WTC11 (cell line): ENCODE results near the gene WLS. TPM values are rescaled to one million over a fixed set of nuclear protein-coding genes. Genes with fewer than 3 reads are reported as not detected.

Experiments used
- ATAC-seq: fragments of 200-7000 bp; cut with Tn5 transposase; 2 replicates; pipeline ENCODE4 v1.10.0; 2021; ENCODE audit warnings: mild to moderate bottlenecking, moderate library complexity
- CTCF ChIA-PET: fragments of 300-600 bp; sonication (Branson Sonifier 250); formaldehyde crosslinking; loops from one replicate; lab custom pipeline; 2021; ENCODE audit warnings: antibody characterized with exemption; lab: Charles Lee
- POLR2A ChIA-PET: fragments of 350-600 bp; sonication (Branson Sonifier 250); formaldehyde crosslinking; loops from one replicate; lab custom pipeline; 2021; ENCODE audit warnings: antibody characterized with exemption; lab: Charles Lee
- DNase-seq: peaks from one replicate; pipeline ENCODE4 v3.0.0; 2021; ENCODE audit warnings: low spot score
- H3K27ac Mint-ChIP-seq: 2 replicates; pipeline ENCODE4 v1.8.0; 2021; ENCODE audit warnings: mixed read lengths
- H3K27me3 Mint-ChIP-seq: 2 replicates; pipeline ENCODE4 v1.8.0; 2021; ENCODE audit warnings: low read depth, mild to moderate bottlenecking, moderate library complexity, mixed read lengths
- H3K36me3 Mint-ChIP-seq: 2 replicates; pipeline ENCODE4 v1.8.0; 2021; ENCODE audit warnings: mixed read lengths
- H3K4me1 Mint-ChIP-seq: 2 replicates; pipeline ENCODE4 v1.8.0; 2022; ENCODE audit warnings: mixed read lengths
- H3K4me3 Mint-ChIP-seq: 2 replicates; pipeline ENCODE4 v1.8.0; 2021; ENCODE audit warnings: mild to moderate bottlenecking, moderate library complexity, mixed read lengths
- H3K9me3 Mint-ChIP-seq: 2 replicates; pipeline ENCODE4 v1.8.0; 2021; ENCODE audit warnings: mixed read lengths
- CREB1 ChIP-seq: sonication (generic); formaldehyde crosslinking; IDR thresholded peaks from 2 replicates; pipeline ENCODE4 v1.8.0; 2023; ENCODE audit warnings: mild to moderate bottlenecking, missing genetic modification reagents
- GABPB1 ChIP-seq: sonication (generic); formaldehyde crosslinking; IDR thresholded peaks from 2 replicates; pipeline ENCODE4 v1.8.1; 2023; ENCODE audit warnings: mild to moderate bottlenecking, missing genetic modification reagents
- JUN ChIP-seq: sonication (generic); formaldehyde crosslinking; IDR thresholded peaks from 2 replicates; pipeline ENCODE4 v1.8.0; 2023; ENCODE audit warnings: mild to moderate bottlenecking, missing genetic modification reagents
- MXD4 ChIP-seq: fragments of 250-450 bp; sonication (Bioruptor Pico); IDR thresholded peaks from 2 replicates; pipeline ENCODE4 v1.8.0; 2021; ENCODE audit warnings: mild to moderate bottlenecking, moderate library complexity, borderline replicate concordance
- NFATC4 ChIP-seq: fragments of 250-450 bp; sonication (Bioruptor Pico); IDR thresholded peaks from 2 replicates; pipeline ENCODE4 v1.9.0; 2021; ENCODE audit warnings: mild to moderate bottlenecking
- NFYB ChIP-seq: sonication (generic); formaldehyde crosslinking; conservative IDR thresholded peaks from 2 replicates; pipeline ENCODE4 v1.8.0; 2022; ENCODE audit warnings: low read depth, missing genetic modification reagents
- NR2C2 ChIP-seq: sonication (generic); formaldehyde crosslinking; IDR thresholded peaks from 2 replicates; pipeline ENCODE4 v1.8.0; 2022; ENCODE audit warnings: mild to moderate bottlenecking, missing genetic modification reagents
- PRDM15 ChIP-seq: sonication (generic); formaldehyde crosslinking; IDR thresholded peaks from 2 replicates; pipeline ENCODE4 v1.8.0; 2022; ENCODE audit warnings: missing genetic modification reagents
- RELA ChIP-seq: sonication (generic); formaldehyde crosslinking; IDR thresholded peaks from 2 replicates; pipeline ENCODE4 v1.8.1; 2022; ENCODE audit warnings: missing genetic modification reagents, mild to moderate bottlenecking, borderline replicate concordance
- SP1 ChIP-seq: sonication (generic); formaldehyde crosslinking; conservative IDR thresholded peaks from 2 replicates; pipeline ENCODE4 v1.8.1; 2022; ENCODE audit warnings: missing genetic modification reagents
- TP53 ChIP-seq: sonication (generic); formaldehyde crosslinking; IDR thresholded peaks from 2 replicates; pipeline ENCODE4 v1.8.1; 2023; ENCODE audit warnings: mild to moderate bottlenecking, missing genetic modification reagents
- ZNF232 ChIP-seq: sonication (generic); formaldehyde crosslinking; IDR thresholded peaks from 2 replicates; pipeline ENCODE4 v1.8.0; 2022; ENCODE audit warnings: mild to moderate bottlenecking, missing genetic modification reagents
- ZSCAN18 ChIP-seq: fragments of 250-450 bp; sonication (Bioruptor Pico); IDR thresholded peaks from 2 replicates; pipeline ENCODE4 v2.1.2; 2022; ENCODE audit warnings: mild to moderate bottlenecking, moderate library complexity
- total RNA-seq: library from RNA; stranded (reverse); gene quantifications from 3 replicates; pipeline ENCODE4 v1.2.3, GENCODE V29; 2021
- TF ChIP-seq, protein P1 (sequence below): fragments of 200-600 bp; IDR thresholded peaks from 2 replicates; pipeline ENCODE4 v1.8.0; 2022; ENCODE audit warnings: antibody characterized with exemption
- TF ChIP-seq, protein P2 (sequence below): sonication (generic); formaldehyde crosslinking; conservative IDR thresholded peaks from 2 replicates; pipeline ENCODE4 v1.8.1; 2022; ENCODE audit warnings: mild to moderate bottlenecking, missing genetic modification reagents
- TF ChIP-seq, protein P3 (sequence below): sonication (generic); formaldehyde crosslinking; IDR thresholded peaks from 2 replicates; pipeline ENCODE4 v1.8.1; 2022; ENCODE audit warnings: mild to moderate bottlenecking, moderate library complexity, missing genetic modification reagents
- TF ChIP-seq, protein P4 (sequence below): sonication (generic); formaldehyde crosslinking; IDR thresholded peaks from 2 replicates; pipeline ENCODE4 v1.8.1; 2023; ENCODE audit warnings: mild to moderate bottlenecking, missing genetic modification reagents
- TF ChIP-seq, protein P5 (sequence below): sonication (generic); formaldehyde crosslinking; IDR thresholded peaks from 2 replicates; pipeline ENCODE4 v1.8.0; 2022; ENCODE audit warnings: mild to moderate bottlenecking, missing genetic modification reagents
- TF ChIP-seq, protein P6 (sequence below): sonication (generic); formaldehyde crosslinking; conservative IDR thresholded peaks from 2 replicates; pipeline ENCODE4 v1.8.1; 2023; ENCODE audit warnings: mild to moderate bottlenecking, low read depth, missing genetic modification reagents, moderate library complexity

Gene WLS
- total RNA-seq, 1 experiment from 2014 or later, result 4.5 TPM

DNA sequence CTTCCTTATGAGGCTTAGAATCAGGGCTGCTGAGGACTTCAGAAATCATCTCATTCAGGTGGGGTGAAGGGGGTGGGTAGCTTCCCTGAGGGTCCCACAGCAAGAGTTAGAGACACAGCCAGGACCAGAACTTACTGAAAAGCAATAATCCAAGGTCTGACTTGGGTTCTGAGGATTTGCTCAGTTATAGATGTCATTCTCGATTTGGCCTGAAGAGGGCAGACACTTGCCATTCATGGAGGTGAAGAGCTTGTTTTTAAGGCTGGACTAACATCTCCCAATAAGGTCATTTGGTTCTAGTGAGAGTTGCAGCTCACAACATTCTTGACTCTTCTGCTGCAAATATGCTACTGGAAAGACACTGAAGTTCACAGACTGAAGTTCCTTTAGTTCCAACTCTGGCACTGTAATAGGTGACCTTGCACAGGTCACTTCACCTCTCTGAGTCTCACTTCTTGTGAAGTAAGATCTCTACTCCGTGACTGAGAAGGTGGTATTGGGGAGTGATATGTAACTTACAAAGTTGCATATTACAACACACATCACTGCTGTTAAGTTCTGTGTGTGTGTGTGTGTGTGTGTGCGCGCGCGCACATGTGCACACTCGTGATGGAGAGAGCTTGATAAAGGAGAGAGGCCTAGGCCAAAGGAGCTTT, 112.1 kb downstream of the WLS start:
- Mint-ChIP-seq H3K27me3 (no peaks in the 10 kb centered on the region), H3K4me1 (0 out of 2 replicates have a peak, but pooled peaks cover 5% of the 10 kb centered on the region), H3K4me3 (no peak overlapping the region), H3K9me3 (no peaks in the 10 kb centered on the region), H3K36me3 (no peaks in the 10 kb centered on the region)
- ATAC-seq (peak; percentile 82), DNase-seq (peak; percentile 37)
- CTCF ChIA-PET, result interaction anchor here (0.6 to 2.9 kb wide), 50 partner anchors 9 to 526 kb away, joined by 3 to 75 read pairs (median 4); partner anchors contain the start of genes DIRAS3 and WLS
- TF ChIP-seq JUN (CRISPR knock-in tag) (no peak), ZNF232 (no peak)
- TF ChIP-seq, protein P1, sequence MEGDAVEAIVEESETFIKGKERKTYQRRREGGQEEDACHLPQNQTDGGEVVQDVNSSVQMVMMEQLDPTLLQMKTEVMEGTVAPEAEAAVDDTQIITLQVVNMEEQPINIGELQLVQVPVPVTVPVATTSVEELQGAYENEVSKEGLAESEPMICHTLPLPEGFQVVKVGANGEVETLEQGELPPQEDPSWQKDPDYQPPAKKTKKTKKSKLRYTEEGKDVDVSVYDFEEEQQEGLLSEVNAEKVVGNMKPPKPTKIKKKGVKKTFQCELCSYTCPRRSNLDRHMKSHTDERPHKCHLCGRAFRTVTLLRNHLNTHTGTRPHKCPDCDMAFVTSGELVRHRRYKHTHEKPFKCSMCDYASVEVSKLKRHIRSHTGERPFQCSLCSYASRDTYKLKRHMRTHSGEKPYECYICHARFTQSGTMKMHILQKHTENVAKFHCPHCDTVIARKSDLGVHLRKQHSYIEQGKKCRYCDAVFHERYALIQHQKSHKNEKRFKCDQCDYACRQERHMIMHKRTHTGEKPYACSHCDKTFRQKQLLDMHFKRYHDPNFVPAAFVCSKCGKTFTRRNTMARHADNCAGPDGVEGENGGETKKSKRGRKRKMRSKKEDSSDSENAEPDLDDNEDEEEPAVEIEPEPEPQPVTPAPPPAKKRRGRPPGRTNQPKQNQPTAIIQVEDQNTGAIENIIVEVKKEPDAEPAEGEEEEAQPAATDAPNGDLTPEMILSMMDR, result peak; percentile 68
- TF ChIP-seq, all 79 proteins: peak for 1
- POLR2A ChIA-PET, result interaction anchor here (0.6 to 1.2 kb wide), 5 partner anchors 12 to 238 kb away, joined by 3 to 5 read pairs (median 3); no protein-coding TSS in a partner anchor
- 0 out of 2 replicates have a peak overlapping the region, but pooled peaks have one; percentile 35 for H3K27ac Mint-ChIP-seq

DNA sequence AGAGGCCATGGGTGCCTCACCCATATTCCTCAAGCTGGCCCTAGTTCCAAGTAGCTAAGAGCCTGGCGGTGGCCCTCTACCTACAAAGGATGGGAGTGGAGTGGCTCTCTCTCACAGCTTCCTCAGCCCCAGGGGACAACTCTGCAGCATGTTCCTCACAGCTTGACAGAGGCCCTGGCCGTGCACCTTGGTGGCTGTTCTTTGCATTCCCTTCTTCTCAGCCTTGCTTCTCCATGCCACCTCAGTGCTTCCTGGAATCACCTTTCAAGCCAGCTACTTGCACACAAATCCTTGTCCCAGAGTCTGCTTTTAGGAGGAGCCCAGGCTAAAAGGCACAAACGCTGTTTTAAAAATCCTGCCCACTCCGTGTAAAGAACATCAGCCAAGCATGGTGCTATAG, 112.9 kb downstream of the WLS start:
- no peaks in the 10 kb centered on the region for H3K36me3 Mint-ChIP-seq
- no peaks in the 10 kb centered on the region for H3K27me3 Mint-ChIP-seq
- H3K4me1 Mint-ChIP-seq, result 0 out of 2 replicates have a peak, but pooled peaks cover 5% of the 10 kb centered on the region
- H3K27ac Mint-ChIP-seq, result no peak overlapping the region
- TF ChIP-seq ZSCAN18 (CRISPR knock-in tag) (no peak), GABPB1 (no peak), NR2C2 (CRISPR knock-in tag) (no peak), PRDM15 (CRISPR knock-in tag) (no peak), RELA (no peak), TP53 (CRISPR knock-in tag) (no peak), MXD4 (CRISPR knock-in tag) (no peak), NFATC4 (CRISPR knock-in tag) (no peak), CREB1 (CRISPR knock-in tag) (no peak), NFYB (no peak), SP1 (no peak)
- TF ChIP-seq, protein P2, sequence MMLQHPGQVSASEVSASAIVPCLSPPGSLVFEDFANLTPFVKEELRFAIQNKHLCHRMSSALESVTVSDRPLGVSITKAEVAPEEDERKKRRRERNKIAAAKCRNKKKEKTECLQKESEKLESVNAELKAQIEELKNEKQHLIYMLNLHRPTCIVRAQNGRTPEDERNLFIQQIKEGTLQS (CRISPR knock-in tag), result no peak
- TF ChIP-seq, protein P3, sequence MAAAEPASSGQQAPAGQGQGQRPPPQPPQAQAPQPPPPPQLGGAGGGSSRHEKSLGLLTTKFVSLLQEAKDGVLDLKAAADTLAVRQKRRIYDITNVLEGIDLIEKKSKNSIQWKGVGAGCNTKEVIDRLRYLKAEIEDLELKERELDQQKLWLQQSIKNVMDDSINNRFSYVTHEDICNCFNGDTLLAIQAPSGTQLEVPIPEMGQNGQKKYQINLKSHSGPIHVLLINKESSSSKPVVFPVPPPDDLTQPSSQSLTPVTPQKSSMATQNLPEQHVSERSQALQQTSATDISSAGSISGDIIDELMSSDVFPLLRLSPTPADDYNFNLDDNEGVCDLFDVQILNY (CRISPR knock-in tag), result no peak
- TF ChIP-seq, protein P4, sequence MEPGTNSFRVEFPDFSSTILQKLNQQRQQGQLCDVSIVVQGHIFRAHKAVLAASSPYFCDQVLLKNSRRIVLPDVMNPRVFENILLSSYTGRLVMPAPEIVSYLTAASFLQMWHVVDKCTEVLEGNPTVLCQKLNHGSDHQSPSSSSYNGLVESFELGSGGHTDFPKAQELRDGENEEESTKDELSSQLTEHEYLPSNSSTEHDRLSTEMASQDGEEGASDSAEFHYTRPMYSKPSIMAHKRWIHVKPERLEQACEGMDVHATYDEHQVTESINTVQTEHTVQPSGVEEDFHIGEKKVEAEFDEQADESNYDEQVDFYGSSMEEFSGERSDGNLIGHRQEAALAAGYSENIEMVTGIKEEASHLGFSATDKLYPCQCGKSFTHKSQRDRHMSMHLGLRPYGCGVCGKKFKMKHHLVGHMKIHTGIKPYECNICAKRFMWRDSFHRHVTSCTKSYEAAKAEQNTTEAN, result no peak
- TF ChIP-seq, protein P5, sequence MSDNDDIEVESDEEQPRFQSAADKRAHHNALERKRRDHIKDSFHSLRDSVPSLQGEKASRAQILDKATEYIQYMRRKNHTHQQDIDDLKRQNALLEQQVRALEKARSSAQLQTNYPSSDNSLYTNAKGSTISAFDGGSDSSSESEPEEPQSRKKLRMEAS (CRISPR knock-in tag), result no peak
- TF ChIP-seq, protein P6, sequence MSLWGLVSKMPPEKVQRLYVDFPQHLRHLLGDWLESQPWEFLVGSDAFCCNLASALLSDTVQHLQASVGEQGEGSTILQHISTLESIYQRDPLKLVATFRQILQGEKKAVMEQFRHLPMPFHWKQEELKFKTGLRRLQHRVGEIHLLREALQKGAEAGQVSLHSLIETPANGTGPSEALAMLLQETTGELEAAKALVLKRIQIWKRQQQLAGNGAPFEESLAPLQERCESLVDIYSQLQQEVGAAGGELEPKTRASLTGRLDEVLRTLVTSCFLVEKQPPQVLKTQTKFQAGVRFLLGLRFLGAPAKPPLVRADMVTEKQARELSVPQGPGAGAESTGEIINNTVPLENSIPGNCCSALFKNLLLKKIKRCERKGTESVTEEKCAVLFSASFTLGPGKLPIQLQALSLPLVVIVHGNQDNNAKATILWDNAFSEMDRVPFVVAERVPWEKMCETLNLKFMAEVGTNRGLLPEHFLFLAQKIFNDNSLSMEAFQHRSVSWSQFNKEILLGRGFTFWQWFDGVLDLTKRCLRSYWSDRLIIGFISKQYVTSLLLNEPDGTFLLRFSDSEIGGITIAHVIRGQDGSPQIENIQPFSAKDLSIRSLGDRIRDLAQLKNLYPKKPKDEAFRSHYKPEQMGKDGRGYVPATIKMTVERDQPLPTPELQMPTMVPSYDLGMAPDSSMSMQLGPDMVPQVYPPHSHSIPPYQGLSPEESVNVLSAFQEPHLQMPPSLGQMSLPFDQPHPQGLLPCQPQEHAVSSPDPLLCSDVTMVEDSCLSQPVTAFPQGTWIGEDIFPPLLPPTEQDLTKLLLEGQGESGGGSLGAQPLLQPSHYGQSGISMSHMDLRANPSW (CRISPR knock-in tag), result no peak
- ChIA-PET POLR2A (no interaction called here), CTCF (interaction anchor here (1.2 to 2.9 kb wide), 9 partner anchors 10 to 233 kb away, joined by 3 to 75 read pairs (median 6); partner anchors contain the start of gene DIRAS3)
- no peak overlapping the region for H3K4me3 Mint-ChIP-seq
- H3K9me3 Mint-ChIP-seq, result no peaks in the 10 kb centered on the region
- DNase-seq (no peak), ATAC-seq (no peak)
